Activated CD8-positive, alpha-beta memory T cell treated with anti-CD3 and anti-CD28 coated beads, Interleukin-2, amount 10 ng/mL, durations not matched to agents 7 days and 5 days (primary cell): ENCODE results near the gene PRDM15. TPM values are rescaled to one million over a fixed set of nuclear protein-coding genes. Genes with fewer than 3 reads are reported as not detected.

Experiments
- ATAC-seq: fragments of 150-1000 bp; cut with Tn5 transposase; one replicate; pipeline ENCODE4 v1.10.0; 2021; ENCODE audit warnings: moderate library complexity
- CTCF ChIA-PET: fragments of 350-600 bp; sonication (Branson Sonifier 250); formaldehyde crosslinking; loops from one replicate; lab custom pipeline; 2021; ENCODE audit warnings: antibody characterized with exemption; lab: Charles Lee
- DNase-seq: peaks from one replicate; pipeline ENCODE4 v3.0.0-alpha.2; 2020
- H3K27ac Mint-ChIP-seq: one replicate; pipeline ENCODE4 v1.8.0; 2021; ENCODE audit warnings: mild to moderate bottlenecking, mixed read lengths
- H3K27me3 Mint-ChIP-seq: one replicate; pipeline ENCODE4 v1.8.0; 2021; ENCODE audit warnings: mixed read lengths
- H3K36me3 Mint-ChIP-seq: one replicate; pipeline ENCODE4 v1.8.0; 2021; ENCODE audit warnings: mild to moderate bottlenecking, mixed read lengths
- H3K4me1 Mint-ChIP-seq: one replicate; pipeline ENCODE4 v1.8.0; 2021; ENCODE audit warnings: mixed read lengths
- H3K4me3 Mint-ChIP-seq: one replicate; pipeline ENCODE4 v1.8.0; 2021; ENCODE audit warnings: mild to moderate bottlenecking, moderate library complexity, mixed read lengths
- H3K9me3 Mint-ChIP-seq: one replicate; pipeline ENCODE4 v1.8.0; 2022; ENCODE audit warnings: low read depth, mixed read lengths
- total RNA-seq, 2 experiments: library from RNA; stranded (reverse); gene quantifications; one replicate each; pipeline ENCODE4 v1.2.3, GENCODE V29; 2021

The PRDM15 gene
- total RNA-seq, 2 experiments from 2014 or later: 10.8 to 13.4 TPM

DNA sequence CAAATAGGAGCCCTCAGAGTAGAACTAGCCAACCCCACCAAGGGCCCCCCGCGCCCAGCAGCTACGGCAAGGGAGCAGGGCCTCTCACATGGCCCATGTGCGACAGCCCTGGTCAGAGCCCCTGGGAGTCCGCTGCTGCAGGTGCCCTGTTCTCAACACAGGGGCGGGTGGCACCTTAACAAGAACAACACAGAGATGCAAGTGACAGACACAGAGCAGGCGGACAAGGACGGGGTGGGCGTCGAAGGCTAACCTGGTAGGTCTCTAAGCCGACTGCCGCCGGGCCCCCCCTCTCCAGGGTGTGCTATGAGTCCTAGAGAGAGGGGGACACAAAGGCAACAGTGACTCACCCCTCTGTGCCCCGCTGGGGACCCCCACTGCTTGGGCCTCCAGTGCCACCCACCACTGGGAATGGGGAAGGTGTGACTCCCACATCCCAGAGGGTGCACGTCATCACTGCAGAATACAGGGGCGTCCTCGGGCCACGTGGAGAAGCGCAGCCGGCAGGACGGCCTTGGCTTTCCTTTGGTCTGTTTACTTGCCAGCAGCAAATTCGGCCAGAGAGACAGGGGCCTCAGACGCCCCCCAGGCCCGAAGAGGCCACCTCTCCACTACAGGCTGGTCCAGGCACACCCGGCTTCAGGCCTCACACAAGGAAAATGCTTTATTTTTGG is 44.8 kb downstream of the PRDM15 start:
- Mint-ChIP-seq H3K36me3 (peaks cover 5% of the 10 kb centered on the region), H3K4me3 (no peak overlapping the region), H3K27ac (no peak overlapping the region), H3K4me1 (no peaks in the 10 kb centered on the region), H3K27me3 (no peaks in the 10 kb centered on the region), H3K9me3 (no peaks in the 10 kb centered on the region)
- ATAC-seq (no peak), DNase-seq (no peak)
- CTCF ChIA-PET: interaction anchor here (1.7 kb wide), 1 partner anchor 18 kb away, joined by 4 read pairs; no protein-coding TSS in a partner anchor

DNA sequence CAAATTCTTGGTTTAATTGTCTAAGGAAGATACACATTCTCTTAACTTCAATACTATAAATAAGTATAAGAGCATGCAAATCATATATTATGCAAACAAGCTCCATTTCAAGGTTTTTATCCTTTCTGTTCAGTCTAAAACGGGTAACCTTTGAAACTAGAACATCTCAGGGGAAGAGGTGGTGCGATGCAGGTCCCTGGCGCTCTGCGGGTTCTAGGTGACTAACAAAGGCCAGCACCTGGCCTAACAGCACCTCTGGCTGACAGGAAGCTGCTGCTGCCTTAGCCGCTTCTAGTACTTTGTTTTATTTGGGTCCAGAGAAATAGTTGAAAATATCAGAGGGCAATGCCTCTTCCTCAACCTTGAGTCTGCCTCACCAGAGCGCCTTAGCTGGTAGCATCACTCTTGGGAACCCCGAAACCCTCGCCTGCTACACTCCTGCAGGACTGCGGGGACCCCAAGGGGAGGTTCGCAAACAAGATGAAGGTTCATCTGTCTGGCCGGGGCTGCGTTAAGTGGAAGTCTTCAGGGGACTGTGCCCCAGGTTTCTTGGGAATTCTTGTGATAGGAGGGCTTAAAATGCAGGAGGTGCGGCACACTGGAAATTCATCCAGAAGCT is 45.5 kb downstream of the PRDM15 start:
- H3K27ac Mint-ChIP-seq: no peak overlapping the region
- ATAC-seq: no peak
- no peaks in the 10 kb centered on the region for H3K4me1 Mint-ChIP-seq
- H3K27me3 Mint-ChIP-seq: no peaks in the 10 kb centered on the region
- DNase-seq: no peak
- H3K4me3 Mint-ChIP-seq: no peak overlapping the region
- CTCF ChIA-PET: interaction anchor here (1.7 kb wide), 1 partner anchor 17 kb away, joined by 4 read pairs; no protein-coding TSS in a partner anchor
- no peaks in the 10 kb centered on the region for H3K9me3 Mint-ChIP-seq
- H3K36me3 Mint-ChIP-seq: peaks cover 5% of the 10 kb centered on the region

DNA sequence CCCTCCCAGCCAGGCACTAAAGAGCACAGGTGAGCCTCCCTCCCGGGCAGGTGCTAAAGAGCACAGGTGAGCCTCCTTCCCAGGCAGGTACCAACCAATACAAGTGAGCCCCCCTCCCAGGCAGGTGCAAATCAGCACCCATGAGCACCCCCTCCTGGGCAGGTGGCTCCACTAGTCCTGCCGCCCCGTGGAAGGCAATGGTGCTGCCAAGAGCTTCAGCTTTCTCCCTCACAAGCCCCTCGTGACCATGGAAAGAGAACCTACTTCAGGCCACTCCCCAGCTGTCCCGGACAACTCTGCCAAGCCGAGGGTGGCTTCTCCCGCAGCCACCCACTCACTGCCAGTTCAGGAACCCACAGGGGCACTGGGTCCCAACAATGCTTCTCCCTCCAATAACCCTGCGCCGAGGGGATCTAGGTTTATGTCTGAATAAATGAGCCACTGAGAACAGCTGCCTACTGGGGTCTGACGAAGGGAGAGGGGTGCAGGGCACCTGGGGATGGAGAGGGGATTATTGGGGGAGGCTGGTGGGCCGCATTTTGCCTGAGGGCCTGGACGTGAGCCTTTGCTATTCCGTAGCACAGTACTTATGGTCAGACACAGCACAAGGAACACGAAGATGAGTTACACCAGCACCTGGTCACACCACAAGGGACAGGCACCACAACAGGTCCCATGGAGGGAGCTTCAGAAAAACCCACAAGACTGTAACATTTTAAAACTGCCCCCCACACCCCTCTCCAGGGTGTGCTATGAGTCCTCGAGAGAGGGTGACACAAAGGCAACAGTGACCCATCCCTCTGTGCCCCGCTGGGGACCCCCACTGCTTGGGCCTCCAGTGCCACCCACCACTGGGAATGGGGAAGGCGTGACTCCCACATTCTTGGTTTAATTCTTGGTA is 46.3 kb downstream of the PRDM15 start:
- DNase-seq: no peak
- H3K36me3 Mint-ChIP-seq: peaks cover 3% of the 10 kb centered on the region

DNA sequence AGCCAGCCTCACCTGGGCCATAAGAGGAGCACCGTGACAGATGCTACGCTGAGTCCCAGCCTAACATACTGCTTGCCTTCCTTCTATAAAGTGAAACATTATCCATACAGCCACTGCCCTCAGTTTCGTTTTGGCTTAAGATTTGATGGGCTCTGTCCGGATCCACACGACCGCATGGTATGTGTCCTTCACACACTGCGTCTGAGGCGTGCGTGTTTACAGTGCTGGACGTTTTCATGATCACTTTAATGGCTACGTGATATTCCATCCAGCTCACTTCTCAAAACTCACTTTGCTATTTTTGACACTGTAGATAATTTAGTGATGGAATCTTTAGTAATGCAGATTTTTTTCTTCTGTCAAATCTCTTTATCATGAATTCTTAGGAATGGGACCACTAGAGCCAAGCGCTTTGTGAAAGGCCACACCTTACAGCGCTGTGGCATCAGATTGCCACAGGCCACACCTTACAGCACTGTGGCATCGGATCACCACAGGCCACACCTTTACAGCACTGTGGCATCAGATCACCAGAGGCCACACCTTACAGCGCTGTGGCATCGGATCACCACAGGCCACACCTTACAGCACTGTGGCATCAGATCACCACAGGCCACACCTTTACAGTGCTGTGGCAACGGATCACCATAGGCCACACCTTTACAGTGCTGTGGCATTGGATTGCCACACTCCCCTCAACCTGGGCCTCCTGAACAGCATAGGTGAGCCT is 47.1 kb downstream of the PRDM15 start:
- CTCF ChIA-PET: interaction anchor here (1.0 kb wide), 1 partner anchor 67 kb away, joined by 3 read pairs; no protein-coding TSS in a partner anchor
- Mint-ChIP-seq H3K36me3 (no peaks in the 10 kb centered on the region), H3K9me3 (no peaks in the 10 kb centered on the region), H3K27ac (no peak overlapping the region), H3K4me3 (no peak overlapping the region), H3K4me1 (no peaks in the 10 kb centered on the region), H3K27me3 (no peaks in the 10 kb centered on the region)
- DNase-seq (no peak), ATAC-seq (no peak)

More for the DNA sequence above, 46.3 kb downstream of the PRDM15 start:
- Mint-ChIP-seq H3K9me3 (no peaks in the 10 kb centered on the region), H3K27me3 (no peaks in the 10 kb centered on the region), H3K4me1 (no peaks in the 10 kb centered on the region), H3K4me3 (no peak overlapping the region), H3K27ac (no peak overlapping the region)
- CTCF ChIA-PET: interaction anchor here (1.0 to 1.7 kb wide), 2 partner anchors 16 to 67 kb away, joined by 3 to 4 read pairs; no protein-coding TSS in a partner anchor
- no peak for ATAC-seq

DNA sequence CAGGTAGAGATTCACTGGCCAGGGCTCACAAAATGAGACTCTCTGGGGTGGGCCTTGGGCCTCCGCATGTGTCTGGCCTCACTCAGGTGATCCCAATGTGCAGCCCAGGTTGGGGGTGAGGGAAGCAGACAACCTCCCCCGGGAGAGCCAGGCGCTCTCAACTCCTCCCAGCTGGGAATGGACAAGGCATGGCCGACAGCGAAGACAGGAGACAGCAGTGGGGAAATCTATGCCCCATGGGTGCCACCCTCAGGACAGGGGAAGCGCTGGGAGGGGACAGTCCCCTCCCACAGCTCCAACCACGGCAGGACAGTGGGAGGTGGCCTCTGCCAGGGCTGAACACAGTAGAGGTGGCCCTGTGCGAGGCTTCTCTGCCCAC is 47.7 kb downstream of the PRDM15 start:
- Mint-ChIP-seq H3K9me3 (no peaks in the 10 kb centered on the region), H3K27me3 (no peaks in the 10 kb centered on the region), H3K27ac (no peak overlapping the region), H3K4me1 (no peaks in the 10 kb centered on the region), H3K4me3 (no peak overlapping the region), H3K36me3 (no peaks in the 10 kb centered on the region)
- CTCF ChIA-PET: interaction anchor here (0.5 to 1.0 kb wide), 2 partner anchors 68 to 532 kb away, joined by 3 read pairs; no protein-coding TSS in a partner anchor
- ATAC-seq: no peak
- DNase-seq: no peak

DNA sequence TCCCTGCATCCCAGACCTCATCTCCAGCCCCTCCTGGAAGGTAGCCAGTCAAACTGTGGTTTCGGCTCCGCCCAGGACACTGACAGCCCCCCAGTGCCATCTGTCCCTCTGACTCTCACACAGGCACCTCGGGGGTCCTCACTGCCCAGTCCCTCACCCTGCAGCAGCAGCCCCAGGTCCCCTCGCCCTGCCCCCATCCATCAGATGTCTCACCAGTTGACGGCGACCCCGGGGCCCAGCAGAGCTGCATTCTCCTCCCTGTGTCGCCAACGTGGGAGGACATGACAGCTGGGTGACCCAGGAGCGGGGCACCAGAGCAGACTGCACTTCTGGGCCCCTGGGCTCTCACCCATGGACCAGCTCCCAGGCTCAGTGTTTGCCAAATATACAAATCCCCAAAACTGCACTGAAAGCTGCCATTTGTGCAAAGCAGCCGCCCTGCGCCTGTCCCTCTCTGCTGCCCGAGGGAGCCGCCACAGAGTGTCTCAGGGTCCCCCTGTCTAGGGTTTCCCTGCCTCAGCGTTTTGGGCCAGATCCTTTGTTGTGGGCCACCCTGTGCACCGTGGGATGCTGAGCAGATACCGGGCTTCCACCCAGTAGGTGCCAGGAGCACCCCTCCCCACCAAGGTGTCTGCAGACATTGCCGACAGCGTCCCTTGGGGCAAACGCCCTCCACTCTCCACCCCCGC is 48.2 kb downstream of the PRDM15 start:
- CTCF ChIA-PET: interaction anchor here (0.5 kb wide), 1 partner anchor 533 kb away, joined by 3 read pairs; no protein-coding TSS in a partner anchor
- Mint-ChIP-seq H3K27ac (no peak overlapping the region), H3K4me3 (no peak overlapping the region), H3K27me3 (no peaks in the 10 kb centered on the region), H3K9me3 (no peaks in the 10 kb centered on the region), H3K36me3 (no peaks in the 10 kb centered on the region), H3K4me1 (no peaks in the 10 kb centered on the region)
- DNase-seq (no peak), ATAC-seq (no peak)

DNA sequence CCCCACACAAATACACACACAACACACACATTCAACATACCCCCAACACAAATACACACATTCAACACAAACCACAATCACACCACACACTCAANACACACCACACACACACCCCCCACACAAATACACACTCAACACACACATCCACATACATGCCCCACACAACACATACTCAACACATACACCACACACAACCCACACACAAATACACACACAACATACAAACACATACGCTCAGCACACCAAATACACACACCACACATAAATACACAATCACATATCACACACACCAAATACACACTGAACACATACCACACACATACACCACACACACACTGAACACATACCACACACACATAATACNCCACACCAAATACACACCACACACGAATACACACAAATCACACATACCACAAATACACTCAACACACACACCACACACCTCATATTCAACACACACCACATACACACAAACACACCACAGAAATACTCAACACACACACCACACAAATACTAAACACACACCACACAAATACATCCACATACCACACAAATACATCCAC is 48.9 kb downstream of the PRDM15 start:
- H3K36me3 Mint-ChIP-seq: no peaks in the 10 kb centered on the region

DNA sequence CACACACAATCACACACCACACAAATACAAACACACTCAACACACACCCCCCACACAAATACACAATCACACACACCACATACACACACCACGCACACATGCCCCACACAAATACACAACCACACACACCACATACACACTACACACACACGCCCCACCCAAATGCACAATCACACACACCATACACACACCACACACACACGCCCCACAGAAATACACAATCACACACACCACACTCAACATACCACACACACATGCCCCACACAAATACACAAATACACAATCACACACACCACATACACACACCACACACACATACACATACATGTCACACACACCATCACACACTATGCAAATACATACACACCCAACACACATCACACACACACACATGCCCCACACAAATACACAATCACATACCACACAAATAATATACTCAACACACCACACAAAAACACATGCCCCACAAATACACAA is 50.2 kb downstream of the PRDM15 start:
- Mint-ChIP-seq H3K4me3 (no peak overlapping the region), H3K9me3 (no peaks in the 10 kb centered on the region), H3K4me1 (no peaks in the 10 kb centered on the region), H3K27me3 (no peaks in the 10 kb centered on the region), H3K27ac (no peak overlapping the region), H3K36me3 (no peaks in the 10 kb centered on the region)
- CTCF ChIA-PET: interaction anchor here (2.9 kb wide), 1 partner anchor 12 kb away, joined by 11 read pairs; no protein-coding TSS in a partner anchor
- DNase-seq: no peak
- ATAC-seq: no peak

More for the DNA sequence above, 48.9 kb downstream of the PRDM15 start:
- no peak for ATAC-seq
- Mint-ChIP-seq H3K27me3 (no peaks in the 10 kb centered on the region), H3K4me3 (no peak overlapping the region), H3K9me3 (no peaks in the 10 kb centered on the region), H3K4me1 (no peaks in the 10 kb centered on the region), H3K27ac (no peak overlapping the region)
- CTCF ChIA-PET: no interaction called here
- DNase-seq: no peak

DNA sequence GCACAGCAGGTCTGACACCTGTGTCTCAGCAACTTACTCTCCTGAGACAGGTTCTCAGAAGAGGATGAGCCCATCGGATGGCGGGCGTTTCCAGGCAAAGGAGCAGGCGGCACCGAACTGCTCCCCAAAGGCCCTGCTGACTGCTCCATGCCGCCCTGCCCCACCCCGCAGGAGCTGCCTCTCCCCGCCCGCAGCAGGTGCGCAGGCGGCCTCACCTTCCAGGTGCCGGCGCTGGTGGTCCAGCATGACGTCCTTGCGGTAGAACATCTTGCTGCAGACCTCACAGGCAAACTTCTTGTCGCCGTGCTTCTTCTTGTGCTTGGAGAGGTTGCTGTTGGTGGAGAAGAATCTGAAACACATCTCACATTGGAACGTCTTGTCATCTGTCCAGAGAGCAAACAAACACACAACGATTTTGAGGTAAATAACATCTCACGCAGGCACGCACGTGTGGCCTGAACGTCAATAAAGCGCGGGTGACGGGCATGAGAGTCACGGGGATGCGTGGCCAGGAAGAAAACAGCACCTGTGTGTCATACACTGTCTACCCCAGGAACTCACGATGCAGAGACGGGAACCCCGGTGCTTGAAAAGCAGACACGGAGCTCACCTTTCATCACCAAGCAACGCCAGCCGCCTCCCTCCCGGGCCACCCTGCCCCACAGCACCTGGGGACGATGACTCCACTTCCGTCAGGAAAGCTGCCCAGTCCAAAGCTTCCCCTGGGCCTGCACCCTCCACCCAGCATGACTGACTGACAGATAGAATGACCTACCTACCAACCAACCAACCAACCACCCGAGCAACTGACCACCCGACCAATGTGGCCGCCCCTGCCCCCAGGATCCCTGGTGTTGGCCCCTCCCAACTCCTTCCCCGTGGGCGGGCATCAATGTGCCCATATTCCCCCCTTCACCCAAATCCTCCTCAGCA is 50.9 kb downstream of the PRDM15 start:
- CTCF ChIA-PET: interaction anchor here (2.9 kb wide), 1 partner anchor 11 kb away, joined by 11 read pairs; no protein-coding TSS in a partner anchor
- no peaks in the 10 kb centered on the region for H3K36me3 Mint-ChIP-seq
- no peak overlapping the region for H3K27ac Mint-ChIP-seq
- no peak overlapping the region for H3K4me3 Mint-ChIP-seq
- no peaks in the 10 kb centered on the region for H3K4me1 Mint-ChIP-seq
- no peaks in the 10 kb centered on the region for H3K9me3 Mint-ChIP-seq
- H3K27me3 Mint-ChIP-seq: no peaks in the 10 kb centered on the region
- no peak for DNase-seq
- no peak for ATAC-seq

DNA sequence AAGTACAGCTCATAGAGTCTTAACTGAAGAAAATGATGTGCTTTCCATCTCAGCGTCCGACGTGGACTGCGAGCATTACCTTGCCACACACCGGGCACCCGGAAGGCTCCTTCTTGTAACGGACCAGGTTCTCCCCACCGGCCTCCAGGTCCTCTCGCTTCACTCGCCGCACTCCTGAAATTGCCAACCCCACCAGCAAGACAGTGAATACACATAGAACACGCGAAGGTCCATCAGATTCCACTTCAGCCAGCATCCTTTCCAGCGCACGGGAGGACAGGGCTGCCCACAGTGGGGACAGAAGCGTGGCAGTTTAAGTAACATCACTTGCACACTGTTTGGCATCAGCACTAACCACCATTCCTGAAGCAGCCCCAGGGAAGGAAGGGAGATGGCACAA is 53.3 kb downstream of the PRDM15 start:
- ATAC-seq (no peak), DNase-seq (no peak)
- no peaks in the 10 kb centered on the region for H3K9me3 Mint-ChIP-seq
- CTCF ChIA-PET: interaction anchor here (2.9 kb wide), 1 partner anchor 9 kb away, joined by 11 read pairs; no protein-coding TSS in a partner anchor
- no peaks in the 10 kb centered on the region for H3K27me3 Mint-ChIP-seq
- H3K4me1 Mint-ChIP-seq: no peaks in the 10 kb centered on the region
- H3K36me3 Mint-ChIP-seq: no peaks in the 10 kb centered on the region
- H3K4me3 Mint-ChIP-seq: no peak overlapping the region
- H3K27ac Mint-ChIP-seq: no peak overlapping the region

DNA sequence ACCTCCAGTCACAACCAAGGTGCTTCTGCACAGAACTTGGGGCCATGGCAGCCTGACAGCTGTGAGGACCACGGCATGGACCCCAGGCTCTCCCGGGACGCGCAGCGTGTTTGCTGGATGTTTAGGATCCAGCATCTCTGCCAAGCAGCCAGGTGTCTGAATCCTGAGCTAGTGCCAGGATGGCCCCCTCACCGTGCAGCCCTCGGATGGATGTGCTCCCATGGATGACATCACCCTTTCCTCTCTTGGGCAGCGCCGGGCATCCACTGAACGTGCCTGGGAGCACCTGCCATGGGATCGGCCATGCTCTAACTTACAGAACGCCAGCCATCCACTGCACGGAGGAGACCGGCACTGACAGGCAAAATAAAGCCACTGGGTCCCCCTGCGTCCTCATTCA is 53.9 kb downstream of the PRDM15 start:
- Mint-ChIP-seq H3K9me3 (no peaks in the 10 kb centered on the region), H3K27me3 (no peaks in the 10 kb centered on the region), H3K4me3 (no peak overlapping the region), H3K27ac (no peak overlapping the region), H3K36me3 (no peaks in the 10 kb centered on the region), H3K4me1 (no peaks in the 10 kb centered on the region)
- DNase-seq: no peak
- CTCF ChIA-PET: interaction anchor here (0.9 kb wide), 1 partner anchor 8 kb away, joined by 4 read pairs; no protein-coding TSS in a partner anchor
- no peak for ATAC-seq
